Heart left ventricle (tissue), 16 donors: ENCODE results near the gene PLAGL2. TPM values are rescaled to one million over a fixed set of nuclear protein-coding genes. Genes with fewer than 3 reads are reported as not detected.

Experiments
- ATAC-seq, 4 donors: fragments of 200-7000 bp; cut with Tn5 transposase; one replicate each; pipeline ENCODE4 v1.9.1; 2020 to 2022; ENCODE audit warnings: moderate library complexity in 4 of 4, mild to moderate bottlenecking in 3 of 4, moderate number of reproducible peaks in 1 of 4
- DNase-seq, 5 donors: peaks; one replicate each; pipeline ENCODE4 v3.0.0-alpha.2; 2020
- H3K27ac ChIP-seq, 12 donors: fragments of 200-600 bp; sonication (generic) in 4 of 12; one replicate each; pipeline versions ENCODE4 v1.5.0 to v1.8.0; 2016 to 2022; ENCODE audit warnings: mild to moderate bottlenecking in 2 of 12
- H3K27me3 ChIP-seq, 9 donors: fragments of 200-600 bp; sonication (generic) in 2 of 9; one replicate each; pipeline versions ENCODE4 v1.5.1 to v1.8.0; 2016 to 2022; ENCODE audit warnings: mild to moderate bottlenecking in 3 of 9
- H3K36me3 ChIP-seq, 9 donors: fragments of 200-600 bp; sonication (generic) in 2 of 9; one replicate each; pipeline versions ENCODE4 v1.5.0 to v1.8.0; 2018 to 2022; ENCODE audit warnings: mild to moderate bottlenecking in 2 of 9
- H3K4me1 ChIP-seq, 12 donors: fragments of 200-600 bp; sonication (generic) in 4 of 12; one replicate each; pipeline versions ENCODE4 v1.5.0 to v1.8.0; 2016 to 2022; ENCODE audit warnings: mild to moderate bottlenecking in 3 of 12
- H3K4me3 ChIP-seq, 12 donors: fragments of 200-600 bp; sonication (generic) in 4 of 12; one replicate each; pipeline versions ENCODE4 v1.5.0 to v1.8.0; 2017 to 2022; ENCODE audit warnings: mild to moderate bottlenecking in 9 of 12, moderate library complexity in 4 of 12
- H3K9me3 ChIP-seq, 12 donors: fragments of 200-600 bp; sonication (generic) in 4 of 12; one replicate each; pipeline versions ENCODE4 v1.5.0 to v1.8.0; 2016 to 2022; ENCODE audit warnings: mild to moderate bottlenecking in 1 of 12
- CTCF ChIP-seq, 12 donors: fragments of 200-600 bp; sonication (generic) in 4 of 12; IDR thresholded peaks; one replicate each; pipeline versions ENCODE4 v1.5.0 to v1.8.0; 2018 to 2022; ENCODE audit warnings: antibody characterized with exemption in 12 of 12, mild to moderate bottlenecking in 5 of 12
- POLR2A ChIP-seq, 2 donors: fragments of 450-650 bp; IDR thresholded peaks; one replicate each; pipeline ENCODE4 v1.6.1; 2017; ENCODE audit warnings: antibody characterized with exemption in 2 of 2, mild to moderate bottlenecking in 2 of 2, moderate library complexity in 2 of 2
- WGBS, 4 donors: extraction: QIAGEN DNeasy Blood & Tissue Kit in 2 of 4; methylation state at CpG; one replicate each; pipeline versions ENCODE4 v1.1.5 to v1.1.7; 2013 to 2018; 5-methylcytosine and 5-hydroxymethylcytosine counted together
- intact Hi-C, 10 donors: fragments of 100-400 bp; cut with DNase I; formaldehyde crosslinking; loops; one replicate each; pipeline versions ENCODE4 v1.11.1 to v1.14.2; 2022
- polyA plus RNA-seq, 2 donors: library from polyadenylated mRNA; stranded (reverse); fragments of 200-250 nt; gene quantifications; one replicate each; pipeline ENCODE4 v1.2.3, GENCODE V29; 2013
- total RNA-seq, 9 donors: library from RNA; depleted of rRNA in 2 of 9; stranded (reverse); fragments of >200 nt in 2 of 9; fragmentation: NEBNext Ultra II Directional in 3 of 9; extraction: Animal tissue kit (Norgen Biotek cat#: 25700) in 3 of 9; gene quantifications; one replicate each; pipeline versions ENCODE4 v1.1.0 to v1.2.4, GENCODE V29; 2016 to 2023
- donor health status: ischemic (EF 13 %, LVEDD 7.1; RV severe dilation, severe dysfunction).
- donor health status: healthy with polysubstance abuse.
- donor health status: DM: no; HTN: yes; CAD: no.
- donor health status: DM: no; HTN: no; CAD: no.
- donor health status: ischemic (EF 25% LVEDD 6.9; RV normal size, moderate dysfunction).
- donor health status: ischemic (EF 25% LVEDD 5.7; RV mildly dilated, moderate dysfunction).
- donor health status: healthy.
- donor health status: DM: yes; HTN: yes; CAD: no.
- donor health status: ischemic (EF 35%, LVEDD 5.7; RV mildly dilated, moderate dysfunction).
- donor health status: nonischemic (EF 11% LVEDD 7.7; RV severe dilation, severe dysfunction).
- donor health status: DM: yes; HTN: yes; CAD: no.
- donor health status: PGD.
- donor health status: ischemic (EF 29% LVEDD 5.4; RV normal size, mild dysfunction).
- donor health status: nonischemic (EF 23%, LVEDD 6.1; RV moderate dilation, normal function).

The PLAGL2 gene
- total and polyA plus RNA-seq, 11 donors: 4.0 to 9.9 (median 6.3) TPM

GRCh38 chr20:32184961-32185603 lies 22.5 kb downstream of the PLAGL2 start:
- Histone ChIP-seq H3K4me3 (no peak overlapping the region), H3K27ac (no peak overlapping the region), H3K36me3 (peaks cover 0 to 3% (median 0%) of the 10 kb centered on the region in 9 donors), H3K4me1 (peaks cover 0 to 19% (median 13%) of the 10 kb centered on the region in 12 donors), H3K9me3 (no peaks in the 10 kb centered on the region), H3K27me3 (no peaks in the 10 kb centered on the region)
- WGBS, 4 donors: 78 to 87% (median 79%) methylated on average over 10 of the region's 10 CpGs
- ATAC-seq: no peak
- TF ChIP-seq POLR2A (IDR thresholded peaks at IDR 0.05) (no peak), CTCF (IDR thresholded peaks at IDR 0.05) (no peak)
- no peak for DNase-seq
- intact Hi-C loops: no loop called here

- Histone ChIP-seq H3K4me3 (no peak overlapping the region), H3K4me1 (peaks cover 0 to 12% (median 6%) of the 10 kb centered on the region in 12 donors), H3K36me3 (peaks cover 0 to 3% (median 0%) of the 10 kb centered on the region in 9 donors), H3K9me3 (no peaks in the 10 kb centered on the region), H3K27me3 (no peaks in the 10 kb centered on the region), H3K27ac (no peak overlapping the region)
- DNase-seq: no peak
- TF ChIP-seq POLR2A (IDR thresholded peaks at IDR 0.05) (no peak), CTCF (IDR thresholded peaks at IDR 0.05) (no peak)
- intact Hi-C loops: no loop called here
- WGBS, 4 donors: 88 to 96% (median 92%) methylated on average over 3 to 4 of the region's 4 CpGs
- no peak for ATAC-seq
These were observed 23.5 kb downstream of the PLAGL2 start for GRCh38 chr20:32183947-32184635.

GRCh38 chr20:32181606-32182005 lies 25.9 kb downstream of the PLAGL2 start:
- no peak overlapping the region for H3K4me3 ChIP-seq
- no peaks in the 10 kb centered on the region for H3K9me3 ChIP-seq
- WGBS, 4 donors: 95 to 100% (median 98%) methylated on average over 2 of the region's 2 CpGs
- no peak overlapping the region for H3K27ac ChIP-seq
- TF ChIP-seq POLR2A (IDR thresholded peaks at IDR 0.05) (no peak), CTCF (IDR thresholded peaks at IDR 0.05) (no peak)
- ATAC-seq (no peak), DNase-seq (no peak)
- H3K27me3 ChIP-seq: no peaks in the 10 kb centered on the region
- H3K36me3 ChIP-seq: peaks cover 0 to 3% (median 0%) of the 10 kb centered on the region in 9 donors
- intact Hi-C loops: no loop called here
- H3K4me1 ChIP-seq: no peaks in the 10 kb centered on the region

GRCh38 chr20:32179934-32180333 lies 27.6 kb downstream of the PLAGL2 start:
- ATAC-seq (no peak), DNase-seq (no peak)
- Histone ChIP-seq H3K27me3 (no peaks in the 10 kb centered on the region), H3K4me1 (no peaks in the 10 kb centered on the region), H3K4me3 (no peak overlapping the region), H3K27ac (no peak overlapping the region), H3K36me3 (peaks cover 0 to 3% (median 0%) of the 10 kb centered on the region in 9 donors), H3K9me3 (no peaks in the 10 kb centered on the region)
- 93 to 96% (median 94%) methylated on average over 4 of the region's 4 CpGs for WGBS, 4 donors
- TF ChIP-seq POLR2A (IDR thresholded peaks at IDR 0.05) (no peak), CTCF (IDR thresholded peaks at IDR 0.05) (no peak)
- intact Hi-C loops: no loop called here
